Thyroid gland (tissue), 4 donors: ENCODE measurements around the gene MUC2. TPM values are rescaled to one million over a fixed set of nuclear protein-coding genes. Genes with fewer than 3 reads are reported as not detected.

Experiments
- DNase-seq, 2 donors: peaks; one replicate each; pipeline ENCODE4 v3.0.0-alpha.2; 2019
- H3K27ac ChIP-seq, 3 donors: fragments of 200-600 bp; sonication (generic); 1 replicate in 2 of 3; 2 replicates in 1 of 3; pipeline ENCODE4 v1.5.1; 2016 to 2019; ENCODE audit warnings: mild to moderate bottlenecking in 1 of 3, moderate library complexity in 1 of 3
- H3K27me3 ChIP-seq: fragments of 200-600 bp; sonication (generic); one replicate; pipeline ENCODE4 v1.5.1; 2019
- H3K36me3 ChIP-seq, 2 donors: fragments of 200-600 bp; sonication (generic); one replicate each; pipeline ENCODE4 v1.5.1; 2016 to 2019
- H3K4me1 ChIP-seq, 2 donors: fragments of 200-600 bp; sonication (generic); one replicate each; pipeline ENCODE4 v1.5.1; 2017 to 2019
- H3K4me3 ChIP-seq, 3 donors: fragments of 200-600 bp; sonication (generic); replicated peaks in 1 of 3; 1 replicate in 2 of 3; 2 replicates in 1 of 3; pipeline ENCODE4 v1.5.1; 2016; ENCODE audit warnings: mild to moderate bottlenecking in 1 of 3
- H3K9me3 ChIP-seq: fragments of 200-600 bp; sonication (generic); one replicate; pipeline ENCODE4 v1.5.1; 2017
- POLR2A ChIP-seq, 2 donors: fragments of 450-650 bp; IDR thresholded peaks; one replicate each; pipeline ENCODE4 v1.6.1; 2017; ENCODE audit warnings: antibody characterized with exemption in 2 of 2, mild to moderate bottlenecking in 2 of 2, moderate library complexity in 1 of 2
- WGBS, 2 donors: methylation state at CpG; one replicate each; pipeline ENCODE4 v1.1.5; 2017; 5-methylcytosine and 5-hydroxymethylcytosine counted together
- intact Hi-C: fragments of 100-400 bp; cut with DNase I; formaldehyde crosslinking; loops from one replicate; pipeline ENCODE4 v1.15.1; 2023
- total RNA-seq, 4 donors: library from RNA; depleted of rRNA; stranded (reverse); fragments of >200 nt; gene quantifications; one replicate each; pipeline ENCODE4 v1.2.3, GENCODE V29; 2016
- TF ChIP-seq, protein P1 (sequence below), 6 experiments: fragments of 200-600 bp in 3 of 6; fragments of 450-650 bp in 3 of 6; sonication (generic) in 3 of 6; IDR thresholded peaks; one replicate each; pipeline ENCODE4 v1.5.1; 2016 to 2019; ENCODE audit warnings: antibody characterized with exemption in 6 of 6, mild to moderate bottlenecking in 2 of 6, inconsistent platforms in 1 of 6, moderate library complexity in 1 of 6

The MUC2 gene
- total RNA-seq, 4 donors from 2014 or later, result not detected

DNA sequence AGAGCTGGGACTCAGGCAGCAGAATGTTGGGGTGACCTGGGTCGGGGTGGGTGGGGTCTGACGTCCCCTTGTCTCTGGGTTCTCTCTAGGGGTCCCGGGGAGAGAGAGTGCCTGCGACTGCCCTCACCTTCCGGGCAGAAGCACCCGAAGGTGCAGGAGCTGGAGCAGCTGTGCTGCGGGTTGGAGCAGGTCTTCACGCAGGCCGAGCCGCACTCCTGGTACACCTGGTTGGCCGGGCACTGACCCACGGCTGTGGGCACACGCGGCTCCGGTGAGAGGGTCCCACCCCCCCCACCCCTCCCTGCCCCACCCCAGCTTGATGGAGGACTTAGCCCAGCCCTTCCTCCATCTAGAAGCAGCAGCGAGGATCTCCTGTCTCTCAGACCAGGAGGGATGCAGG lies 44.6 kb upstream of the MUC2 start:
- no peak overlapping the region for H3K4me3 ChIP-seq
- TF ChIP-seq, protein P1, sequence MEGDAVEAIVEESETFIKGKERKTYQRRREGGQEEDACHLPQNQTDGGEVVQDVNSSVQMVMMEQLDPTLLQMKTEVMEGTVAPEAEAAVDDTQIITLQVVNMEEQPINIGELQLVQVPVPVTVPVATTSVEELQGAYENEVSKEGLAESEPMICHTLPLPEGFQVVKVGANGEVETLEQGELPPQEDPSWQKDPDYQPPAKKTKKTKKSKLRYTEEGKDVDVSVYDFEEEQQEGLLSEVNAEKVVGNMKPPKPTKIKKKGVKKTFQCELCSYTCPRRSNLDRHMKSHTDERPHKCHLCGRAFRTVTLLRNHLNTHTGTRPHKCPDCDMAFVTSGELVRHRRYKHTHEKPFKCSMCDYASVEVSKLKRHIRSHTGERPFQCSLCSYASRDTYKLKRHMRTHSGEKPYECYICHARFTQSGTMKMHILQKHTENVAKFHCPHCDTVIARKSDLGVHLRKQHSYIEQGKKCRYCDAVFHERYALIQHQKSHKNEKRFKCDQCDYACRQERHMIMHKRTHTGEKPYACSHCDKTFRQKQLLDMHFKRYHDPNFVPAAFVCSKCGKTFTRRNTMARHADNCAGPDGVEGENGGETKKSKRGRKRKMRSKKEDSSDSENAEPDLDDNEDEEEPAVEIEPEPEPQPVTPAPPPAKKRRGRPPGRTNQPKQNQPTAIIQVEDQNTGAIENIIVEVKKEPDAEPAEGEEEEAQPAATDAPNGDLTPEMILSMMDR (IDR thresholded peaks at IDR 0.05), result no peak
- TF ChIP-seq POLR2A (IDR thresholded peaks at IDR 0.05), result no peak
- H3K36me3 ChIP-seq, result no peaks in the 10 kb centered on the region
- intact Hi-C loops, result no loop called here
- WGBS, 2 donors, result 75% methylated on average over 9 of the region's 16 CpGs; no CpG with 5 or more reads in 1 of the 2 donors
- no peaks in the 10 kb centered on the region for H3K4me1 ChIP-seq
- no peak for DNase-seq
- no peaks in the 10 kb centered on the region for H3K9me3 ChIP-seq
- no peaks in the 10 kb centered on the region for H3K27me3 ChIP-seq
- H3K27ac ChIP-seq, result no peak overlapping the region

DNA sequence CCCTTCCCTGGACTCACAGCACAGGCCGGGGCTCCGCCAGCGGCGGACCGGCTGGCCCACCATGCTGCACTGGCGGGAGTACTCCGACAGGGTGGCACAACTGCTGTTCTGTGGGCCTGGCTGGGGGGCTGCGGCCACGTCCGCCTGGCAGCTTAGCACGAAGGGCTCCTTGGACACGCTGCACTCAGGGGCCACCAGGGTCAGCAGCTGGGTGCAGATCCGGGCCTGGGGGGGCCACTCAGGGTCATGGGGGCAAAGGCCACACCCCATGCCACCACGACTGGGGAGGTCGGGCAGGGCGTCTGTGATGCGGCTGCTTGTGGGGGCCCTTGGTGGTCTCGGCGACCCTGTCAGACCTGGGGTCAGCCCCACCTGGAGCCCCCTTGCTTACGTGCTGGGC lies 44.1 kb upstream of the MUC2 start:
- Histone ChIP-seq H3K4me1 (no peaks in the 10 kb centered on the region), H3K9me3 (no peaks in the 10 kb centered on the region), H3K27me3 (no peaks in the 10 kb centered on the region), H3K36me3 (no peaks in the 10 kb centered on the region), H3K4me3 (no peak overlapping the region), H3K27ac (no peak overlapping the region)
- no CpG with 5 or more reads among the region's 20 CpGs for WGBS, 2 donors
- TF ChIP-seq POLR2A (IDR thresholded peaks at IDR 0.05), result no peak
- TF ChIP-seq, protein P1 (IDR thresholded peaks at IDR 0.05), result no peak
- DNase-seq, result no peak
- intact Hi-C loops, result no loop called here

DNA sequence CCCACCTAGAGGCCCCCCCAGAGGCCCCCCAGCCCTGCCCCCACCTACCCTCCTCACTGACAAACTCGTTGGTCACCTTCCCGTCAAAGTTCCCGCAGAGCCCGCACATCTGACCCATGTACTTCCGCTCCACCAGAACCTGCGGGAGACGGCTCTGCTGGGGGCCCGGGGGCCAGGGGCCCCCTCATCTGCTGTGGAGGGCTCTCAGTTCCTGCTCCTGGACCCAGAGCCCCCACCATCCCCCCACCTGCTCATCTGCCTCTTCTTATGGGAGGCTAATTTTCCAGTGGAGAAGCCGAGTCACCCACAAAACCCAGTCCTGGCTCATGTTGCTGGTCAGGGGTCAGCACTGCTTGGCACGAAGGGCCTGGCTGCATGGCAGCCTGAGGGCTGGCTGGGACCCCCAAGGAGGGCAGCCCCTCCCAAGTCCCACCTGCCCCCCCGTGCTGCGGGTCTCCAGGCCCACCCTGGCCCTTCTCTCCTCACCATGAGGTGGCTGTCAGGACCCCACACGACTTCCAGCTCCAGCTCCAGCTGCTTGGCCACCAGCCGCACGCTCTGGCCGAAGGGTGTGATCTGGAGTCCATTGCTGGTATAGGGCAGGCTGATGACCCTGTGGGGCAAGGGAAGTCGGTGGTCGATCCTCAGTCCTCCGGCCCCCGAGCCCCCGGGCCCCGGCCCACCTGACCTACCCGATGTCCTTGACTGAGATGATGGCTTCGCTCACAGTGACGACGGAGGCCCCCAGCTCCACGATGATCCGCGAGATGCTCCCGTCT lies 43.4 kb upstream of the MUC2 start:
- TF ChIP-seq POLR2A (IDR thresholded peaks at IDR 0.05), result no peak
- TF ChIP-seq, protein P1 (IDR thresholded peaks at IDR 0.05), result no peak
- intact Hi-C loops, result no loop called here
- Histone ChIP-seq H3K4me3 (no peak overlapping the region), H3K27ac (no peak overlapping the region), H3K9me3 (no peaks in the 10 kb centered on the region), H3K4me1 (no peaks in the 10 kb centered on the region), H3K27me3 (no peaks in the 10 kb centered on the region), H3K36me3 (no peaks in the 10 kb centered on the region)
- no peak for DNase-seq
- 86 to 89% methylated on average over 23 of the region's 30 CpGs for WGBS, 2 donors

DNA sequence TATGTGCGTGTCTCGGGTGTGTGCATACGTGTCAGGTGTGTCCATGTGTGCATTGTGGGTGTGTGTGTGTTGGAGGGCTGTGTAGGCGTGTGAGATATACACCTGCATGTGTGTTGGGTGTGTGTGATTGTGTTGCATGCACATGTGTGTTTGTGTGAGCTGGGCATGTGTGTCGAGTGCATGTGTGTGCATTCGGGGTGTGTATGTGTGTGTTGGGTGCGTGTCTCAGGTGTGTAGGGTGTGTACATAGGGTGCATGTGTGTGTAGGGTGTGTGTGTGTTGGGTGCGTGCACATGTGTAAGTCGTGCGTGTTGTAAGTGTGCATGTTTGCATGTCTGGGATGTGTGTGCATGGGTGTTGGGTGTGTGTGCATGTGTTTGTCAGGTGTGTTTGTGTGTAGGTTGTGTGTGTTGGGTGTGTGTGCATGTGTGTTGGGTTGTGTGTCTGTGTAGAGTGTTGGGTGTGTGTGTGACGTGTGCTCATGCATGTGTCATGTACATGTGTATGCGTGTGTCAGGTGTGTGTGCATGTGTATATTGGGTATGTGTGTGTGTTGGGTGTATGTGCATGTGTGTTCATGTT lies 42.3 kb upstream of the MUC2 start:
- H3K4me1 ChIP-seq, result no peaks in the 10 kb centered on the region
- no peaks in the 10 kb centered on the region for H3K9me3 ChIP-seq
- H3K27ac ChIP-seq, result no peak overlapping the region
- no peaks in the 10 kb centered on the region for H3K27me3 ChIP-seq
- no peak for DNase-seq
- TF ChIP-seq POLR2A (IDR thresholded peaks at IDR 0.05), result no peak
- TF ChIP-seq, protein P1 (IDR thresholded peaks at IDR 0.05), result no peak
- WGBS, 2 donors, result 96 to 97% methylated on average over 12 of the region's 12 CpGs
- H3K4me3 ChIP-seq, result no peak overlapping the region
- intact Hi-C loops, result no loop called here
- H3K36me3 ChIP-seq, result no peaks in the 10 kb centered on the region
